ENCODE results near the gene STK32B. TPM values are rescaled to one million over a fixed set of nuclear protein-coding genes. Genes with fewer than 3 reads are reported as not detected.

The STK32B gene
- total and polyA plus RNA-seq, 2 experiments from 2014 or later = not detected

DNA sequence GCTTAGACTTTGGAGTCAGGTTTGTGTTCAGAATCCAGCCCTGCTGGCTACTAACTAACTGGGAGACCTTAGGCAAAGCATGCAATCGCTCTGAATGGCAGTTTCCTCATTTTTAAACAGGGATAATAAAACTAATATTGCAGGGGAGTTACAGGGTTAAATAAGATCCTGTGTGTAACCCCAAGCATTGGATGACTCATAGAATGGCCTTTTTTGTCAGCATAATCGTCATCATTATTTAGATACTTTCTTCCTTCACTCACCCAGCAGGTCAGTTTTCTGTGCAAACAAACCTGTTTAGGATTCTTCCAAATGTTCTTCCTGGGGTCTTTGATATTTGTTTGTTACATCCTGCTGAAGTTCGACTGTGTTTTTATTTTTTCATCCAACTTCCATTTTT is 448.9 kb downstream of the STK32B start:
- DNase-seq (ENCODE audit: low read depth in 1 of 2, low spot score in 1 of 2) = peak in 1 of 2 donors; percentile 11
- Histone ChIP-seq H3K4me3 (no peak overlapping the region), H3K4me1 (ENCODE audit: low read depth) (no peaks in the 10 kb centered on the region), H3K27me3 (no peaks in the 10 kb centered on the region), H3K36me3 (no peaks in the 10 kb centered on the region), H3K9me3 (ENCODE audit: low read depth) (no peaks in the 10 kb centered on the region), H3K27ac (no peak overlapping the region)
- TF ChIP-seq CTCF (IDR thresholded peaks at IDR 0.05; ENCODE audit: low read depth, low read length) = no peak

DNA sequence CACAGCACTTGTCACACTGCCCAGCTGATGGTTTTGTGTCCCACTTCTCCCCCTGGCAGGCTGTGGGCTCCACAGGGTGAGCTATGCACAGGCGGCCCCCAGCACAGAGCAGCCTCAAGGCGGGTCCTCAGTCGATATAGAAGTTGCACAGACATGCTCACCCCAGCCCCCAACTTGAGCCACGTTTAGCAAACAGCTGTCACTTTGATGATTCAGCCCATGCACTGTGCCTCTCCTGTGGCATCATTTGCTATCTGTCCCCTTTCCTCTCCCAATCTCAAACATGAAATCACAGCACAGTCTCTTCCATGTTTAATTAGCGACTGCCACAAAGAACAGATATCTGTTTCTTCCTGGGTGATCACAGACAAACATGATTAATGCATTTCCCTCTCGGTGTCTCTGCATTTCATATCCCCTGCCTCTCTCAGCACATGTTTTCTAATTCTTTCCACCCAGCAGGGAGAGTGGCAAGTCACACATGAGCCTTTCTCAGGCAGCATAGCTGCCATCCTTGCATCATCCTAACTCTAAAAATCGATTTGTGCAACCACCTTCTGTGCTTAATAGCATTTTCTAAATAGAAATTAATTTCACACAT is 452.2 kb downstream of the STK32B start:
- H3K4me3 ChIP-seq = no peak overlapping the region
- H3K27me3 ChIP-seq = no peaks in the 10 kb centered on the region
- no peak overlapping the region for H3K27ac ChIP-seq
- TF ChIP-seq CTCF (IDR thresholded peaks at IDR 0.05; ENCODE audit: low read depth, low read length) = no peak
- no peak for DNase-seq (ENCODE audit: low read depth in 1 of 2, low spot score in 1 of 2)
- H3K4me1 ChIP-seq (ENCODE audit: low read depth) = no peaks in the 10 kb centered on the region
- H3K36me3 ChIP-seq = no peaks in the 10 kb centered on the region
- no peaks in the 10 kb centered on the region for H3K9me3 ChIP-seq (ENCODE audit: low read depth)

DNA sequence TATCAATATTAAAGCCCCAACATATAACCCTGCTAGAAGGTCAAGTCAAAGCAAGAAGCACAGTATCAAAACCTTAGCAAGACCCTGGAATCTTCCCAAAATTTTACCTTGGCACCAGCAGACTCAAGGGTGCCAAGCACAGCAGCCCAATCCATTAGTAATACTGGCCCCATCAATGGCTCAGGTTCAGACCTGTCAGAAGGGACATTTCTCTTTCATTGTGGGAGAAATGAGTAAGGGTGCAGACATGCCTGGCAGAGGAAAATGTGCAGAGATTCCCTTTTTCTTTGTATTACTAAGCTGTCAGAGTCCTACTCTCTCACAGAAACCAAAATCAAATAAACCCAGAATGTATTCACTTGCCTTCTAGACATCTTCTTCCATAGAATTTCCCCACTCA is 453.2 kb downstream of the STK32B start:
- no peak for TF ChIP-seq CTCF (IDR thresholded peaks at IDR 0.05; ENCODE audit: low read depth, low read length)
- DNase-seq (ENCODE audit: low read depth in 1 of 2, low spot score in 1 of 2) = no peak
- no peaks in the 10 kb centered on the region for H3K36me3 ChIP-seq
- no peak overlapping the region for H3K27ac ChIP-seq
- no peaks in the 10 kb centered on the region for H3K9me3 ChIP-seq (ENCODE audit: low read depth)
- H3K27me3 ChIP-seq = no peaks in the 10 kb centered on the region
- H3K4me1 ChIP-seq (ENCODE audit: low read depth) = no peaks in the 10 kb centered on the region
- no peak overlapping the region for H3K4me3 ChIP-seq

DNA sequence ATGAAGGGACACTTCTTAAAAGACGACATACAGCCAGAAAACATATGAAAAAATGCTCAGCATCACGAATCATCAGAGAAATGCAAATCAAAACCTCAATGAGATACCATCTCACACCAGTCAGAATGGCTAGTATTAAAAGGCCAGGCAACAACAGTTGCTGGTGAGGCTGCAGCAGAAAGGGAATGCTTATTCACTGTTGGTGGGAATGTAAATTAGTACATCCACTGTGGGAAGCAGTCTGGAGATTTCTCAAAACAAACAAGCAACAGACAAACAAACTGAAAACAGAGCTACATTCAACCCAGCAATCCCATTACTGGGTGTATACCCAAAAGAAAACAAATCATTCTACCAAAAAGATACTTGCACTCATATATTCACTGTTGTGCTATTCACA is 459.2 kb downstream of the STK32B start:
- Histone ChIP-seq H3K27ac (no peak overlapping the region), H3K36me3 (no peaks in the 10 kb centered on the region), H3K4me1 (ENCODE audit: low read depth) (no peaks in the 10 kb centered on the region), H3K9me3 (ENCODE audit: low read depth) (no peaks in the 10 kb centered on the region), H3K4me3 (no peak overlapping the region), H3K27me3 (no peaks in the 10 kb centered on the region)
- TF ChIP-seq CTCF (IDR thresholded peaks at IDR 0.05; ENCODE audit: low read depth, low read length) = no peak
- DNase-seq (ENCODE audit: low read depth in 1 of 2, low spot score in 1 of 2) = no peak

DNA sequence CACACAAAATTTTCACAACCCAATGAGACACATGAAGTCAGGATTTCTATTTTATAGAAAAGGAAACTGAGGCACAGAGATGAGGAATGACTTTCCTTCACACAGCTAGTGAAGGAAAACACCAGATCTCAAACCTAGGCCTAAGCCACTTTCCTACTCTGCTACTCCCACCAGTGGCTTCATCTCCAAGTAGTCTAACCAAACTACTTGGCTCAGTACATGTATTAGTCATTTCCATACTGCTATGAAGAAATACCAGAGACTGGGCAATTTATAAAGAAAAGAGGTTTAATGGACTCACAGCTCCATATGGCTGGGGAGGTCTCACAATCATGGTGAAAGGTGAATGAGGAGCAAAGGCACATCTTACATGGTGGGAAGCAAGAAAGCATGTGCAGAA is 460.5 kb downstream of the STK32B start:
- TF ChIP-seq CTCF (IDR thresholded peaks at IDR 0.05; ENCODE audit: low read depth, low read length) = no peak
- DNase-seq (ENCODE audit: low read depth in 1 of 2, low spot score in 1 of 2) = peak in 1 of 2 donors; percentile 61
- H3K4me3 ChIP-seq = no peak overlapping the region
- no peaks in the 10 kb centered on the region for H3K36me3 ChIP-seq
- no peaks in the 10 kb centered on the region for H3K4me1 ChIP-seq (ENCODE audit: low read depth)
- no peak overlapping the region for H3K27ac ChIP-seq
- H3K27me3 ChIP-seq = no peaks in the 10 kb centered on the region
- H3K9me3 ChIP-seq (ENCODE audit: low read depth) = no peaks in the 10 kb centered on the region

All from cardiac muscle cell (in vitro differentiated cells and primary cell).